Measurements from ENCODE around the gene PCNX2. TPM values are rescaled to one million over a fixed set of nuclear protein-coding genes. Genes with fewer than 3 reads are reported as not detected.
A peak's percentile ranks its signal among the peaks of the same experiment; 100 is the strongest.
"Not testable (repeated sequence)": the region's sequence is repeated elsewhere in the genome, so short reads cannot be mapped to it uniquely, and the experiment has no call there.

PCNX2 gene
- total and polyA plus RNA-seq, 4 experiments from 2014 or later, result 1.8 to 109 (median 55.7) TPM

- Mint-ChIP-seq H3K27me3 (no peaks in the 10 kb centered on the region), H3K36me3 (peaks cover 60 to 63% of the 10 kb centered on the region in 2 donors), H3K27ac (peak overlapping the region in 1 of 7 donors; percentile 53), H3K4me3 (no peak overlapping the region), H3K4me1 (no peaks in the 10 kb centered on the region), H3K9me3 (peaks cover 0 to 3% (median 0%) of the 10 kb centered on the region in 8 donors)
- ChIA-PET CTCF (ENCODE audit: partially characterized antibody) (no interaction called here), POLR2A (ENCODE audit: partially characterized antibody) (no interaction called here)
- Histone ChIP-seq H3K27ac (ENCODE audit: low read depth, low read length) (no peak overlapping the region), H3K36me3 (ENCODE audit: insufficient read depth, low read length) (peaks cover under 1% of the 10 kb centered on the region), H3K4me3 (ENCODE audit: low read length in 2 of 2) (no peak overlapping the region), H3K9me3 (ENCODE audit: control insufficient read depth in 1 of 2, low read length in 2 of 2) (no peaks in the 10 kb centered on the region), H3K4me1 (ENCODE audit: insufficient read depth, low read length) (no peaks in the 10 kb centered on the region), H3K27me3 (ENCODE audit: insufficient read depth, low read length) (no peaks in the 10 kb centered on the region)
- intact Hi-C loops (cut with micrococcal nuclease), result no loop called here
- no peak for DNase-seq
Observed at GRCh38 chr1:233082778-233083550, 212.6 kb downstream of the PCNX2 start.

GRCh38 chr1:233081735-233082134 is 213.8 kb downstream of the PCNX2 start:
- CTCF ChIA-PET (ENCODE audit: partially characterized antibody), result no interaction called here
- H3K4me1 Mint-ChIP-seq, result peaks cover 0 to 1% (median 0%) of the 10 kb centered on the region in 4 donors

GRCh38 chr1:233080827-233081226 is 214.7 kb downstream of the PCNX2 start:
- H3K4me1 Mint-ChIP-seq; H3K4me3 Mint-ChIP-seq; H3K4me3 ChIP-seq (ENCODE audit: low read length in 2 of 2); H3K27ac Mint-ChIP-seq; DNase-seq; H3K9me3 ChIP-seq (ENCODE audit: control insufficient read depth in 1 of 2, low read length in 2 of 2); intact Hi-C loops (cut with micrococcal nuclease); POLR2A ChIA-PET (ENCODE audit: partially characterized antibody); H3K36me3 ChIP-seq (ENCODE audit: insufficient read depth, low read length); H3K9me3 Mint-ChIP-seq; H3K4me1 ChIP-seq (ENCODE audit: insufficient read depth, low read length); H3K27me3 Mint-ChIP-seq; H3K27ac ChIP-seq (ENCODE audit: low read depth, low read length); H3K27me3 ChIP-seq (ENCODE audit: insufficient read depth, low read length): not testable (repeated sequence)
- CTCF ChIA-PET (ENCODE audit: partially characterized antibody), result interaction anchor here (1.2 kb wide), 1 partner anchor 87 kb away, joined by 3 read pairs; no protein-coding TSS in a partner anchor
- peaks cover 52 to 65% of the 10 kb centered on the region in 2 donors for H3K36me3 Mint-ChIP-seq

More at GRCh38 chr1:233081735-233082134, 213.8 kb downstream of the PCNX2 start:
- H3K27me3 Mint-ChIP-seq, result no peaks in the 10 kb centered on the region
- POLR2A ChIA-PET (ENCODE audit: partially characterized antibody), result interaction anchor here (0.5 kb wide), 1 partner anchor 286 kb away, joined by 4 read pairs; no protein-coding TSS in a partner anchor
- Histone ChIP-seq H3K27ac (ENCODE audit: low read depth, low read length) (no peak overlapping the region), H3K36me3 (ENCODE audit: insufficient read depth, low read length) (no peaks in the 10 kb centered on the region), H3K27me3 (ENCODE audit: insufficient read depth, low read length) (no peaks in the 10 kb centered on the region), H3K4me1 (ENCODE audit: insufficient read depth, low read length) (no peaks in the 10 kb centered on the region), H3K9me3 (ENCODE audit: control insufficient read depth in 1 of 2, low read length in 2 of 2) (no peaks in the 10 kb centered on the region), H3K4me3 (ENCODE audit: low read length in 2 of 2) (no peak overlapping the region)
- H3K4me3 Mint-ChIP-seq, result no peak overlapping the region
- no peak overlapping the region for H3K27ac Mint-ChIP-seq
- no peak for DNase-seq
- peaks cover 0 to 3% (median 0%) of the 10 kb centered on the region in 8 donors for H3K9me3 Mint-ChIP-seq
- intact Hi-C loops (cut with micrococcal nuclease), result no loop called here
- peaks cover 50 to 62% of the 10 kb centered on the region in 2 donors for H3K36me3 Mint-ChIP-seq

- H3K36me3 Mint-ChIP-seq, result peaks cover 48 to 64% of the 10 kb centered on the region in 2 donors
- no peak overlapping the region for H3K27ac Mint-ChIP-seq
- CTCF ChIA-PET (ENCODE audit: partially characterized antibody), result interaction anchor here (1.2 kb wide), 1 partner anchor 86 kb away, joined by 3 read pairs; no protein-coding TSS in a partner anchor
Observed at GRCh38 chr1:233080286-233080685, 215.2 kb downstream of the PCNX2 start.

GRCh38 chr1:233079574-233079973 is 216.0 kb downstream of the PCNX2 start:
- CTCF ChIA-PET (ENCODE audit: partially characterized antibody), result interaction anchor here (0.7 kb wide), 1 partner anchor 10 kb away, joined by 3 read pairs; no protein-coding TSS in a partner anchor
- peaks cover 47 to 67% of the 10 kb centered on the region in 2 donors for H3K36me3 Mint-ChIP-seq

More at GRCh38 chr1:233080286-233080685, 215.2 kb downstream of the PCNX2 start:
- Histone ChIP-seq H3K27me3 (ENCODE audit: insufficient read depth, low read length) (no peaks in the 10 kb centered on the region), H3K27ac (ENCODE audit: low read depth, low read length) (no peak overlapping the region), H3K4me1 (ENCODE audit: insufficient read depth, low read length) (no peaks in the 10 kb centered on the region), H3K36me3 (ENCODE audit: insufficient read depth, low read length) (no peaks in the 10 kb centered on the region), H3K4me3 (ENCODE audit: low read length in 2 of 2) (no peak overlapping the region), H3K9me3 (ENCODE audit: control insufficient read depth in 1 of 2, low read length in 2 of 2) (no peaks in the 10 kb centered on the region)
- Mint-ChIP-seq H3K27me3 (no peaks in the 10 kb centered on the region), H3K9me3 (peaks cover 0 to 5% (median 3%) of the 10 kb centered on the region in 8 donors), H3K4me3 (no peak overlapping the region), H3K4me1 (peaks cover 0 to 1% (median 0%) of the 10 kb centered on the region in 4 donors)
- DNase-seq, result no peak
- intact Hi-C loops (cut with micrococcal nuclease), result no loop called here
- POLR2A ChIA-PET (ENCODE audit: partially characterized antibody), result no interaction called here

GRCh38 chr1:233078396-233078795 is 217.1 kb downstream of the PCNX2 start:
- Mint-ChIP-seq H3K4me1 (peaks cover 0 to 1% (median 0%) of the 10 kb centered on the region in 4 donors), H3K27me3 (no peaks in the 10 kb centered on the region), H3K9me3 (peaks cover 0 to 13% (median 7%) of the 10 kb centered on the region in 8 donors), H3K36me3 (peaks cover 40 to 59% of the 10 kb centered on the region in 2 donors), H3K27ac (peak overlapping the region in 2 of 7 donors; percentile 50 to 53), H3K4me3 (no peak overlapping the region)
- H3K4me1 ChIP-seq (ENCODE audit: insufficient read depth, low read length), result no peaks in the 10 kb centered on the region
- intact Hi-C loops (cut with micrococcal nuclease), result no loop called here
- H3K9me3 ChIP-seq (ENCODE audit: control insufficient read depth in 1 of 2, low read length in 2 of 2), result no peaks in the 10 kb centered on the region
- CTCF ChIA-PET (ENCODE audit: partially characterized antibody), result no interaction called here
- no peak overlapping the region for H3K27ac ChIP-seq (ENCODE audit: low read depth, low read length)
- H3K4me3 ChIP-seq (ENCODE audit: low read length in 2 of 2), result no peak overlapping the region
- no peaks in the 10 kb centered on the region for H3K36me3 ChIP-seq (ENCODE audit: insufficient read depth, low read length)
- no peaks in the 10 kb centered on the region for H3K27me3 ChIP-seq (ENCODE audit: insufficient read depth, low read length)
- no peak for DNase-seq
- POLR2A ChIA-PET (ENCODE audit: partially characterized antibody), result no interaction called here

More at GRCh38 chr1:233079574-233079973, 216.0 kb downstream of the PCNX2 start:
- intact Hi-C loops (cut with micrococcal nuclease), result no loop called here
- H3K4me3 ChIP-seq (ENCODE audit: low read length in 2 of 2), result no peak overlapping the region
- DNase-seq, result no peak
- Mint-ChIP-seq H3K4me3 (no peak overlapping the region), H3K27me3 (no peaks in the 10 kb centered on the region), H3K4me1 (peaks cover 0 to 1% (median 0%) of the 10 kb centered on the region in 4 donors), H3K9me3 (peaks cover 0 to 10% (median 5%) of the 10 kb centered on the region in 8 donors), H3K27ac (no peak overlapping the region)
- no peak overlapping the region for H3K27ac ChIP-seq (ENCODE audit: low read depth, low read length)
- H3K9me3 ChIP-seq (ENCODE audit: control insufficient read depth in 1 of 2, low read length in 2 of 2), result no peaks in the 10 kb centered on the region
- H3K4me1 ChIP-seq (ENCODE audit: insufficient read depth, low read length), result no peaks in the 10 kb centered on the region
- no peaks in the 10 kb centered on the region for H3K27me3 ChIP-seq (ENCODE audit: insufficient read depth, low read length)
- H3K36me3 ChIP-seq (ENCODE audit: insufficient read depth, low read length), result no peaks in the 10 kb centered on the region
- POLR2A ChIA-PET (ENCODE audit: partially characterized antibody), result no interaction called here

- Mint-ChIP-seq H3K9me3 (peaks cover 0 to 16% (median 7%) of the 10 kb centered on the region in 8 donors), H3K27me3 (no peaks in the 10 kb centered on the region), H3K4me3 (no peak overlapping the region), H3K27ac (no peak overlapping the region), H3K36me3 (peaks cover 34 to 61% of the 10 kb centered on the region in 2 donors), H3K4me1 (peaks cover 0 to 1% (median 0%) of the 10 kb centered on the region in 4 donors)
- no peaks in the 10 kb centered on the region for H3K36me3 ChIP-seq (ENCODE audit: insufficient read depth, low read length)
- no peaks in the 10 kb centered on the region for H3K27me3 ChIP-seq (ENCODE audit: insufficient read depth, low read length)
- POLR2A ChIA-PET (ENCODE audit: partially characterized antibody), result no interaction called here
- H3K4me1 ChIP-seq (ENCODE audit: insufficient read depth, low read length), result no peaks in the 10 kb centered on the region
- CTCF ChIA-PET (ENCODE audit: partially characterized antibody), result no interaction called here
- intact Hi-C loops (cut with micrococcal nuclease), result no loop called here
- no peak for DNase-seq
- H3K27ac ChIP-seq (ENCODE audit: low read depth, low read length), result no peak overlapping the region
- H3K9me3 ChIP-seq (ENCODE audit: control insufficient read depth in 1 of 2, low read length in 2 of 2), result no peaks in the 10 kb centered on the region
- H3K4me3 ChIP-seq (ENCODE audit: low read length in 2 of 2), result no peak overlapping the region
Observed at GRCh38 chr1:233075915-233076295, 219.6 kb downstream of the PCNX2 start.
